Amniotic epithelial cell (primary cell): Measurements from ENCODE around the gene ARID5B.
"Not testable (repeated sequence)": the region's sequence is repeated elsewhere in the genome, so short reads cannot be mapped to it uniquely, and the experiment has no call there.

Experiments used
- DNase-seq: peaks from one replicate; pipeline ENCODE4 v3.0.0-alpha.2; 2010; ENCODE audit warnings: low read depth

ARID5B gene

GRCh38 chr10:62016623-62017490 lies 115.4 kb downstream of the ARID5B start:
- DNase-seq: no peak

GRCh38 chr10:62017491-62017870 lies 116.0 kb downstream of the ARID5B start:
- DNase-seq: no peak

- no peak for DNase-seq
Observed at GRCh38 chr10:62018131-62018911, 116.8 kb downstream of the ARID5B start.

- no peak for DNase-seq
Observed at GRCh38 chr10:62019013-62019684, 117.7 kb downstream of the ARID5B start.

GRCh38 chr10:62019685-62020359 lies 118.3 kb downstream of the ARID5B start:
- no peak for DNase-seq

GRCh38 chr10:62021128-62021665 lies 119.7 kb downstream of the ARID5B start:
- no peak for DNase-seq

GRCh38 chr10:62021978-62022802 lies 120.7 kb downstream of the ARID5B start:
- no peak for DNase-seq

- no peak for DNase-seq
Observed at GRCh38 chr10:62022830-62023229, 121.3 kb downstream of the ARID5B start.

- DNase-seq: no peak
Observed at GRCh38 chr10:62023329-62023728, 121.8 kb downstream of the ARID5B start.

- DNase-seq: peak; percentile 35
Observed at GRCh38 chr10:62024026-62024701, 122.7 kb downstream of the ARID5B start.

GRCh38 chr10:62025134-62025794 lies 123.8 kb downstream of the ARID5B start:
- peak; percentile 49 for DNase-seq

- peak; percentile 85 for DNase-seq
Observed at GRCh38 chr10:62025901-62026879, 124.7 kb downstream of the ARID5B start.

GRCh38 chr10:62027841-62028501 lies 126.5 kb downstream of the ARID5B start:
- peak; percentile 60 for DNase-seq

GRCh38 chr10:62028502-62028842 lies 127.0 kb downstream of the ARID5B start:
- DNase-seq: not testable (repeated sequence)

GRCh38 chr10:62029401-62029800 lies 127.9 kb downstream of the ARID5B start:
- DNase-seq: no peak

GRCh38 chr10:62031507-62031906 lies 130.0 kb downstream of the ARID5B start:
- DNase-seq: no peak

GRCh38 chr10:62033125-62033524 lies 131.6 kb downstream of the ARID5B start:
- DNase-seq: no peak

- DNase-seq: no peak
Observed at GRCh38 chr10:62034096-62034640, 132.7 kb downstream of the ARID5B start.
